HG02852 (cell line): ENCODE data around the gene RASA3.

Experiments used
- ATAC-seq: cut with Tn5 transposase; IDR thresholded peaks from one replicate; pipeline ENCODE4 v1.9.1; 2021; ENCODE audit warnings: mild to moderate bottlenecking, moderate library complexity; ENCODE audit not compliant: unreplicated experiment

Gene RASA3

DNA sequence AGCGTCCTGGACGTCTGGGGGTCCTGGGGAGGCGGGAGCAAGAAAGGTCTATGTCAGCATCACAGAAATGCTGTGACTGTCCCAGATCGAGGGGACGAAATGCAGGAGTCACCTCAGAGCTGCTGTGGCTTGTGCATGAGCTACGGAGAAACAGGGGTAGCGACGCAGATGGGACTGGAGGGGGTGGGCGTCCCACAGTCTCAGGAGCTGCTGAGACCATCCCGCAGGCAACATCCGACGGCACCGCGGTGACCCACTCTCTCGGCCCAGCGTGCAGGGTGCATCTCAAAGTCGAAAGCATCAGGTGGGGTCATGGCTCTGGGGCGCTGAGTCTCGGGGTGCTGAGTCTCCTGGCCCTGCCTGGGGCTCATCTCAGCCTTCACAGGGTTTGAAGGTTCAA lies 121.2 kb downstream of the RASA3 start:
- no peak for ATAC-seq

DNA sequence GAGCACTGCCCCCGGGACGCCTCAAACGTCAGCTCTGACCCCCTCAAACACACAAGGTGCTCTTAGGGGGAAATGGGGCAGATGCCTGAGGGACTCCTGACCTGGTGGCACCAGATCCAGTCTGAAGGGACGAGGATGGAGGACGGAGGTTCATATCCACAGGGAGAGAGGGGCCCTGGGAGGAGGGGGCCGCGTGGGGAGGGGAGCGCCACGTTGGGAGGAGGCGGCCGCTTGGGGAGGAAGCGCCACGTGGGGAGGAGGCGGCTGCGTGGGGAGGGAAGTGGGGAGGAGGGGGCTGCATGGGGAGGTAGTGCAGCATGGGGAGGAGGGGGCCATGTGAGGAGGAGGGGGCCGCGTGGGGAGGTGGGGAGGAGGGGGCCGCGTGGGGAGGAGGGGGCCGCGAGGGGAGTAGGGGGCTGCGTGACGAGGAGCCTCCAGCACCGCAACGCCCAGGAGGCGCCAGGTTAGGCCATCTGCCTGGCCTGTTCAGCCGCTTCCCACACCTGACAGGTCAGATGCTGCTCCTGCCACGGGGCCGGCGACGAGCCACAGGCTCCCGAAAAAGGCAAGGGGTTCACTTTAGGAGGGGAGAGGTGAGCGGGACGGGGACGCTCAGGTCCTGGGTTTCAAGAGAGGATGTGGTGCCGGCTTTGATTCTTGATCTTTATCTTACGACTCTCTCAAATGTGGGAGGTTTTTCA lies 121.9 kb downstream of the RASA3 start:
- no peak for ATAC-seq

DNA sequence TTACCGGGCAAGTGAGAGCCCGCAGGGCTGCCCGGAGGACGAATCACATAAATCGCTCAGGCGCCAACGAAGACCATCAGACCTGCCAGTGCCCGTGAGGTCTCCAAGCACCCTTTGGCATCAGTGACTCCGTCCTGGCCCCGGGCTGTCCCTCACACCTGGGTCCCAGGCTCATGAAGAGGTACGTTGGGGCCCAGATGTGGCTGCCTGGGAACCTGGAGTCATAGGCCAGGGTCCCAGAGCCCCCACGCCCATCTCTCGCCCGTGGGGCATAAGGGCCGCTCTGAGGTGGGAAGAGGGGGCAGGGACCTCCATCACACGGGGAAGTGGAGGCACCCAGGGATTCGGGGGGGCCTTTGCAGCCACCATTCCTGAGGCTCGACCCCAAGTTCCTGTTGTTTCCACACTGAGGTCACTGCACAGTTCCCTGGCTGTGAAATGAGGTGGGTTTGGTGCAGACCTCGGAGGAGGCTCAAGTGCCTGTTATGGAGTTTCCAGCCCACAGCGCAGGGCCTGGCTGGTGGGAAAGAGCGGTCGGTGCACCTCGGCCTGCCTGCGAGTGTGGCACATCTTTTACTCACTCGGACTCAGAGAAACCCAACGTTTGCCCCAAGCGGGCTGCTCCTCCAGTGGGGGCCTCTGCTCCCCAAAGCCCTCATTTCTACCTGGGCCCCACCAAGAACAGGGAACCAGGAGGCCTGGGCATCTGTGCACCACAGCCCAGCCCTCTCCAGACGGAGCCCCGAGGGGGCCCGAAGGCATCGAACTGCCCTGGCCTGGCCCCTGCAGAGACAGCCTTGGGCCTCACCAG lies 122.6 kb downstream of the RASA3 start:
- ATAC-seq, result no peak

DNA sequence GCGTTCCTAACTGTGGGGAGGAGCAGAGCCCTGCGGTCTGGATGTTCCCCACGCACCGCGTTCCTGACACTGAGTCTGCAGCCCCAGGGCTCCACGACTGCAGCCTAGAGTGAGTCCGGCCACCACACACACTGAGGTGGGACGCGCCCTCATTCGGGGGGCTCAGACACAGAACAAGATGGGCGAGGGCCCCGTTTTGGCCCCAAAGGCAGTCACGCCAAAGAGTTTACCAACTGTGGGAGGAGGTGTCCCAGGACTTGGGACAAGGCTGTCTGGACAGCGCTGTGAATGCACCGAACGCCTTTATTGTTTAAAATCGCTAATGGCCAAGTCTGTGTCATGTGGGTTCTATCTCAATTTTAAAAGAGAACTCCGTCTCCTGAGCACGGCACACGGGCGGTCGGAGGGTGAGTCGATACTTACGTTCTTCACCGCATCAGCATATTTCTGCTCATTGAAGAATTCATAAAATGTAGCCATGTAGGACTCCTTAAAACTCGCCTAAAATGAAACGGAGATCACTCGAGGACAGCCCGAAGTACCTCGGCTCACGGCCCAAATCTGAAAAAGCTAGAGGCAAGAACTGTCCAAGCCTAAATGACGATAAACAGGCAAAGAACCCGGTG lies 123.3 kb downstream of the RASA3 start:
- no peak for ATAC-seq

DNA sequence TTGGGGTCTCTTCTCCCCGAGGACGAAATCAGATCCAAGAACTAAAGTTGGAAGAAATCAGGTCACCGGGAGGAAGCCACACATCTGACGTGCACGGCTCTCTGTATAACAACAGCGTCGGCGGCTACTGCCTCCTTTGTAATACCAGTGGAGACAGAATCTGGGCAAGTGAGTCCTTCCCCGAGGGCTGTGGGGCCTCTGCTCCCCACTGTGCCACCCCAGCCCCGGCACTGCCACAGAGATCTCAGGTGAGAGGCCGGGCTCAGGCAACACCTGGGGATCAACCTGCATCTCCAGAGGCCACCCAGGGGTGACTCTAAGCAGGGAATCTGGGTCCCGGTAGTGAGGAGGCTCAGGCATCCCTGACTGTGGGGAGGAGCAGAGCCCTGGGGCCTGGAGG lies 124.9 kb downstream of the RASA3 start:
- no peak for ATAC-seq

DNA sequence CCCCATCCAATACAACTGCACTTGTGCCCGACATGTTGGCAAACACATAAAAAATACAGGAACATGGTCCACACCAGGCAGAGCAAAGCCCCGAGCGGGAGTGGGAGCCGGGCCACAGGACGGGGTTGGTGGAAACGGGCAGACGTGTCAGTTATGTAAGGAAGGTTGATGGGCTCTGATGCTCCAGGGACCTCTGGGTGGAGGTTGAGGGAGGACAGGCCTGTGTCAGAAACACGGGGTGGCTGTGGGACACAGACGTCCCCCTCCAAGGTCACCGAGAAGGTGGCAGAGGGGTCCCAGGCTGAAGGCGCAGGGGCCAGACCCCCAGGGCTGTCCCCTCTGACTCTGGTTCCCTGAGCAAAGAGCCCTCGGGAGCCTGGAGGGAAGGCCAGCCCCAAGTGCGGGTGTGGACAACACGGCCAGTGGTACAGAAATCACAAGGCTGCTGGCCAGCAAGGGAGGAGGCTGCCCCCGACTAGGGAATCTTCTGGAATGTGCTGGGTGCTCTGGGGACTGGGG lies 127.2 kb downstream of the RASA3 start:
- ATAC-seq, result no peak

DNA sequence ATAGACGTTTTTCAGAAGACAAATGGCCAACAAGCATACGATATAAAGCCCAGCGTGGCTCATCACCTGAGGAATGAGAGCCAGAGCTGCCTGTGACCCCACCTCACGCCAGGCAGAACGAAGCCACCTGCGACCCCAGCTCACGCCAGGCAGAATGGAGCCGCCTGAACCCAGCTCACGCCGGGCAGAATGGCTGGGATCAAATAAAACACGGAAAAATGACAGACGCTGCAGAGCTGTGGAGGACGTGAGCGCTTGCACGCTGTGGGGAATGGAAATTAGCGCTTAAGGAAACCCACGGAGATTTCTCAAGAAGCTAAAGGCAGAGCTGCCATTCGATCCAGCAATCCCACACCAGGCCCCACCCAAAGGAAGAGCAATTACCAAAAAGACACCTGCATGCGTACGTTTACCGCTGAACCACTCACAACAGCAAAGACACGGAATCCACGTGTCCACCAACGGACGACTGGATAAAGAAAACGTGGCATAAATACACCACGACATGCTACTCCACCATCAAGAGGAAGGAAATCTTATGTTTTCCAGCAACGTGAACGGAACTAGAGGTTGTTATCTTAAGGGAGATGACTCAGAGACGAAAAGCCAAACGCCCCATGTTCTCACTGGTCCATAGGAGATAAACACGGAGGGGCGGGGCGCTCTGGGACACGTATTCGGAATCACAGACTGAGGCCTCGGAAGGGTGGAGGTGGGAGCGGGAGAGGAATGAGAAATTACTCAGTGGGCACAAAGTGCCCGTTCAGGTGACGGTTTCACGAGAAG lies 127.8 kb downstream of the RASA3 start:
- ATAC-seq, result no peak

DNA sequence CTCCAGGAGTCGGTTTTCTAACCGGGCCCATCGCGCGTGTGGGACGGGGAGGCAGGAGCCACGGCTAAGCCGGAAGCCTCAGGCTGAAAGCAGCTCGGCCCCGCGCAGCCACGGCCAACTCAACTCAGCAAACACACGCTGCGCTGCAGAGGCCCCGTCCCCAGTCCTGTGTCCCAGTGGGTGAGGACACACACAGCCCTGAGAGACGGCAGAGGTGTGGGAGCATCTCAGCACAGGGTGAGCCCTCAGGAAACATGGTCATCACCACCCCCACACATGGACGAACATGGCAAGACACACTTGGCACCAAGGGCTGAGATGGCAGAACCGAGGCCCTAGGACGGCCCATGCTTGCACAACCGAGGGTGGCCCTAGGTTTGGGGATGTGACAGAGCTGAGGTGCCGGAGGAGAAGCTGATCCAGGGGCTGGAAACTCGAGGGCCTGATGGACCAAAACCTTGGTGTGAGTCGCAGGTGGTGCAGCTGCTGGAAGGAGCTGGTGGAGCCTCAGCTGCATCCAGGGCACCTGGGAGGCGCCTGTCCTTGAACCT lies 129.6 kb downstream of the RASA3 start:
- ATAC-seq, result no peak

DNA sequence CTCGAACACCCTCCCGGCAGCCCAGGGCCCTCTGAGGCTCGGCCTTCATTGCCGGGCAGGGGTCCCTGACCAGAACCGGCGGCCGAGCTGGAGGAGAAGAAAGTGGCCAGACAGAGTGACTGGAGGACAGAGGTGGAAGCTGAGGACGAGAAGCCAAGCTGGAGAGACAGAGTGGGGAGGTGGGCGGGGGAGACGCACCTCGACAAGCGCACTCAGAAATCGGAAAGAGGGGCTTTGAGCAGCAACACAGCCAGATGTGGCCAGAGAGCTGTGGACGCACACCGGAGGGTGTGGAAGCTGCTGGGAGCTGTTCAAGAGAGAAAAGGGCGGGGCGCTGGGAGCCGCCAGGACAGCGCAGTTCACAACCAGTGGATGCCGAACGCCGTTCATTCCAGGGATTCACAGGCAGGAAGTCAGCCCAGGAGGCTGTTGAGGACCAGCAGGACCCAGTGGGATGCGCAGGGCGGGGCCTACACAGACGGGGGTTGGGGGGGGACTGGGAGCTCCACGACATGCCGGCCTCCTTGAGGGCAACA lies 130.3 kb downstream of the RASA3 start:
- no peak for ATAC-seq

DNA sequence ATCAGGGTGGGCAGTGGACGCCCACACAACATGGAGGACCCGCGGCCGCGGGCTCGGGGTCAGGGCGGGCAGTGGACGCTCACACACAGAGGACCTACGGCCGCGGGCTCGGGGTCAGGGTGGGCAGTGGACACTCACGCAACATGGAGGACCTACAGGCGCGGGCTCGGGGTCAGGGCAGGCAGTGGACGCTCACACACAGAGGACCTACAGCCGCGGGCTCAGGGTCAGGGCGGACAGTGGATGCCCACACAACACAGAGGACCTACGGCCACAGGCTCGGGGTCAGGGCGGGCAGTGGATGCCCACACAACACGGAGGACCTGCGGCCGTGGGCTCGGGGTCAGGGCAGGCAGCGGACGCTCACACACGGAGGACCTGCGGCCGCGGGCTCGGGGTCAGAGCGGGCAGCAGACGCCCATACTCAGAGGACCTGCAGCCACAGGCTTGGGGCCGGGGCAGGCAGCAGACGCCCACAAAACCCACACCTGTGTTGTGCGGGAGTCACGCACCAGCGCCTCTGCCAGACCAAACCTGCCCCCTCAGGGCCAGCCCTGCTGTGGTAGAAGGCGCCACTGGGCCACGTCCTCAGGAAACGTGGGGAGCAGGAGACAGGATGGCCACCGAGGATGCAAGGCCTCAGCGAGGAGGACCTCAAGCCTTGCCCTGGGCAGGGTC lies 131.0 kb downstream of the RASA3 start:
- ATAC-seq, result no peak

DNA sequence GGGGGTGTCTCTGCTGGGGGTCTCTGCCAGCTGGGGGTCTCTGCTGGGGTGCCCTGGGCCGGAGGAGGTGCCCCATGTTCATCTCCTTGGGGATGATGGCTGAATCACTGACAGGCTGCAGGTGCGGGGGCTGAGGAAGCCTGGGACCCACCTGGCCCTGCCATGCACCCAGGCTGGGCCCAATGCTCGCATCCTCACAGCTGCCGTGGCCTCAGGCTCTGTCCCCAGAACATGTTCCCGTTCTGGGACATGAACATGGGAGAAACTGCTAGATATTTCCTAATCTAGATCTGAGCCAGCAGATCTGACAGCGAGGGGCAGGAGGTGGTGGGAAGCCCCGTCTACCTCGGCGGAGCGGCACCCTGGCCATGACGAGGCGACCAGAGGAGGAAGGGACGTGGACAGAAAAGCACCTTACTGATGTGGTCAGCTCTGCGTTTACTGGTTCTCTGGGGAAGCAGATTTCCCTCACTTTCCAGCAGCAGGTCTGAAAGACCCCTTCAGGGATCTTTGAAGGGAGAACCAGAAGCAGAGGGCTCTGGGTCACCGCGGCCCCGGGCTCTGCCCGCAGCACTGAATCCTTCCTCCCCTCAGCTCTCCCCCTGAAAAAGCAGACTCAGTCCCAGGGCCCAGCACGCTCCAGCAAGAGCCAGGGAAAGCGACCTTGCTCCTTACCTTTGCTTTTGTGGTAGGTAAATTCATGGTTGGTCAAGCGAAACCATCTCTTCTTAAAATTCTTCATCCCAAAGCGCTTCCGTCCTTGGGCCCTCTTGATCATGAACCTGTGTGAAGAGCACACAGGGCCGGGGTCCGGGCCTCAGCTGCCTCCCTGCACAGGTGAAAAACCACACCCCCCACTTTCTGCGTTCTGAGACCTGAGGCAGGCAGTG lies 132.0 kb downstream of the RASA3 start:
- ATAC-seq, result no peak

DNA sequence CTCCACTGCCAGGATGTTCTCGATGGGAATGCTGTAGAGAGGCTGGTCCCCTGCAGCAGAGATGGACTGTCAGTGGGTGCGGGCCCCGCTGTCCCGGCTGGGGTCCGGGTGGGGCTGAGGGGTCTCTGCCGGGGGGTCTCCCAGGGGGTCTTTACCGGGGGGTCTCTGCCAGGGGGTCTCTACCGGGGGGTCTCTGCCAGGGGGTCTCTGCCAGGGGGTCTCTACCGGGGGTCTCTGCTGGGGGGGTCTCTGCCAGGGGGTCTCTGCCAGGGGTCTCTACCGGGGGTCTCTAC lies 132.9 kb downstream of the RASA3 start:
- ATAC-seq, result no peak

DNA sequence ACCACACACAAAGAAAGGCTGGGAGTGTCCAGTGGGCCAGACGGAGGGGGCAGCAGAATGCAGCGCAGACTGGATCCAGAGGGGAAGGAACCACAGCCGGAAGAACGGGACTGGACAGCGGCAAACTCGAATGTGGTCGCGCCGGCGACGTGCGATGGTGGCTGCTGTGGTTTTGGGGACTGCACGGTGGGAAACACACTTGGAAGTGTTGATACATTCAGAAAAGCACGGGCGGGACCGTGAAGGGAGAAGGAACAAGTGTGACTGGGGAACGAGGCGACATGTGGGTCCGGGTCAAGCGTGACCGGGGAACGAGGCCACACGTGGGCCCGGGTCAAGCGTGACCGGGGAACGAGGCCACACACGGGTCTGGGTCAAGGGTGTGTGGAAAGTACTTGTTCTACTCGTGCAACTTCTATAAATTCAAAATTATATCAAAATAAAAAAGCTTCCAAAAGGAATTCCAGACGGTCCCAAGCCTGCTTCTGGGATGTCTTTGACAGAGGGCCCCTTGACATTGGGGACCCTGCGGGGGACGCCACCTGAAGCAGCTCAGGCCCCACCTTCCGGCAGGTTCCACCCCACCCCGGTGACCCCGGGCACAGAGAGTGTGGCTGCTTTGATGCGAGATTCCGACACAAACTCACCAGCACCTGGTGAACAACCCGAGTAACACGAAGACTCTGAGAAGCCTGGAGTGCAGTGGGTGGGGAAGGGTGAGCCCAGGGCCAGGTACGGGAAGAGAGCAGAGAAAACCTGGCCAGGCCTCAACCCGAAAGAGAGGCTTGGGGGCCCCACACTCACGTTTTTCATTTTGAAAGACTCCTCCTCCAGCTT lies 133.4 kb downstream of the RASA3 start:
- no peak for ATAC-seq

DNA sequence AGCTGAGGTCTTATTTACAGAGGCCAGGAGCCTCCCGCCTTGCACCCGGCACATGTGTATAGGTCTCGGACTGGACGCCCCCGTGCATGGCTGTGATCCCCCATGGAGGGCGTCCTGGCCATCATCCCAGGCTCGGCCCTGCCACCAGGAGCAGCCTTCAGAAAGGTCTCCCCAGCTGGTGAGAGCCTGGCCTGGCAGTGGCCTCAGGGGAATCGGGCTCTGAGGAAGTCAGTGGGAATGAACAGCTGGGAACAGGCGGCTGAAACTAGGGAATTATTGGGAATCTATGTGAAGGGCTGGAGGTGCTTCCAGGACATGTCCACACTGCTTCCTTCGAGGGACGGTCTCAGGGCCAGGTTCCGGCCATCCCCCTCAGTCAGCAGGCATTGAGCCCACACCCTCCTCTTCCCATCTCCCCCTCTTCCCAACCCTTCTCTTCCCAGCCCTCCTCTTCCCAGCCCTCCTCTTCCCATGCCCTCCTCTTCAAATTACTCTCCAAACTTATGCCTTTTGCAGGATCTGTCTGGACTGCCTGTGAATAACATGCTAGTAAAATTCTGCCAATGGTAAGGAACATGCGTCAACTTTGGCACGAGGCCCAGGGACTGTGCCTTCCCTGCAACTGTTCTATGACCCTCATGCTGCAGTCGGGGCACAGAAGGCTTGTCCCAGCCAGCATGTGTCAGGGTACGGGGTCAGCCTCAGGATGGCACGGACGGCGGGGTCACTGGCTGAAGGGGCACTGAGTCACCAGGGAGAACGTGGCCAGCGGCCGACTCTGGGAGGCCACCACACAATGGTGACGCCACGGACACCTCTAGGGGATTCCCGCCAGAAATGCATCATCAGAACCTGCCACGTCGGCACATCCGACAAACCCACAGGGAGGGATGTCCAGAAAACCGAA lies 134.3 kb downstream of the RASA3 start:
- no peak for ATAC-seq

DNA sequence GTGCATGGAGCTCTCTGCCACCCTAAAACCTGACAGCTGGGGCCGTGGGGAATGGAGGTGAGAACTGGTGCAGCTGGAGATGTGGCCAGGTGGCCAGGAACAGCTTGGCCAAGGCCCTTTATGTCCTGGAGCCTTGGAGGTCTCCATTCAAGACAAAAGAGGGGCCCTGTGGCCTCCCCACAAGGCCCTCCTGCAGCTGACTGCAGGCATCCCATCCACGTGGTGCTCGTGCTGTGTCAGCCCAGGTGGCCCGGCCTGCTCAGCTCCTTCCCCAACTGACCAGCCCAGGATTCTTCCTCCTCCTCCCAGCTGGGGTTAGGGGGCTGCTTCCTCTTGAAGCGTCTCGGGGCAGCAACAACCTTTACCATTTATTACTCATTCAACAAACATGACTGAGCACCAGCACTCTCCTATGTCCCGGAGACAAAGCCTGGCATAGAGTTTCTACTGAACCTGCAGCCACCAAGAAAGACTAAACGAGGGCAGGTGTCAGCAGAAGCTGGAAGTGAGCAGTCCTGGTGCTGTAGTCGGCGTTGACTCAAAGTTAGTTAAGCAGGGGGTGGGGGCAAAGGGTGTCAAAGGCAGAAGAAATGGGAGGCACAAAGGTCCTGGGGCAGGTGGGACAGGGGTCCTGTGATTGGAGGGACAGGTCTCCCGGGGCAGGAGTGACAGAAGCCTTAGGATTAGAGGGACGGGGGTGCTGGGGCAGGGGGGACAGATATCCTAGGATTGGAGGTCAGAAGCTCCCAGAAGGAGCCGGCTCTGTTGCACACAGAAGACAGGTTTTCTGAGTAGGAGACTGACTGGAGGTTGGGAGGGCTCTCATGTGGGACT lies 135.3 kb downstream of the RASA3 start:
- ATAC-seq, result no peak
